ENCODE results near the gene VPS25. TPM values are rescaled to one million over a fixed set of nuclear protein-coding genes. Genes with fewer than 3 reads are reported as not detected.

Gene VPS25
- total RNA-seq, 3 donors from 2014 or later (not counting 1 experiment from before 2014, with no cell fraction given): 39.9 to 46.4 (median 41.5) TPM

DNA sequence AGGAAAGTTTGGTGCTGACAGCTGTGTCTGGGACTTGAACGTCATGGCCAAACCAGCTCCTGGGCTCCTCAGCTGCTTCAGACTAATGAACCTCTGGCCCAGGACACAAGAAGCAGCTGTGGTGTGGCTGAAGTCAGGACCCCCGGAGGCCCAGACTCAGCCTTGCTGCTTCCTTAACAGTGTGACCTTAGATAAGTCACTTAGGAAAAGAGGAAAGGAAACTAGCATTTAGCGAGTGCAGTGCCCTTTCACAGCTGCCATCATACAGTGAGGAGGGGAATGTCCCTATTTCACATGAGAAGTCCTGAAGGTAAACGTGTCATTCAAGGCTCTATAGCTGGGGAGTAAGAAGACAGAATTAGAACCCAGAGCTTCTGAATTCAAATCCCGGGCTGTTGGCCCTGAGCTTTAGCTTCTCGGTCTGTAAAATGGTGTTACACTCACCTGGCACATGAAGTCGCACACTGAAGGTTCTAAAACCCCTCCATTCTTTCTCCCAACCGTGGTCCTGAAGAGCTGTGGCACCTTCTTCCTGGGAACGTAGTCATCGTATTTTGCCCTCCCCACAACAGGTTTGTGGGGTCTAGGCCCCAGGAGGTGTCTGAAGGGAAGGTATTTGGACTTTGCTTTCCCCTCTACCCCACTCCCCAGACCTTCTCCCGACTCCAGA is 13.1 kb upstream of the VPS25 start:
- ATAC-seq (no peak), DNase-seq (no peak)
- TF ChIP-seq, protein P1, sequence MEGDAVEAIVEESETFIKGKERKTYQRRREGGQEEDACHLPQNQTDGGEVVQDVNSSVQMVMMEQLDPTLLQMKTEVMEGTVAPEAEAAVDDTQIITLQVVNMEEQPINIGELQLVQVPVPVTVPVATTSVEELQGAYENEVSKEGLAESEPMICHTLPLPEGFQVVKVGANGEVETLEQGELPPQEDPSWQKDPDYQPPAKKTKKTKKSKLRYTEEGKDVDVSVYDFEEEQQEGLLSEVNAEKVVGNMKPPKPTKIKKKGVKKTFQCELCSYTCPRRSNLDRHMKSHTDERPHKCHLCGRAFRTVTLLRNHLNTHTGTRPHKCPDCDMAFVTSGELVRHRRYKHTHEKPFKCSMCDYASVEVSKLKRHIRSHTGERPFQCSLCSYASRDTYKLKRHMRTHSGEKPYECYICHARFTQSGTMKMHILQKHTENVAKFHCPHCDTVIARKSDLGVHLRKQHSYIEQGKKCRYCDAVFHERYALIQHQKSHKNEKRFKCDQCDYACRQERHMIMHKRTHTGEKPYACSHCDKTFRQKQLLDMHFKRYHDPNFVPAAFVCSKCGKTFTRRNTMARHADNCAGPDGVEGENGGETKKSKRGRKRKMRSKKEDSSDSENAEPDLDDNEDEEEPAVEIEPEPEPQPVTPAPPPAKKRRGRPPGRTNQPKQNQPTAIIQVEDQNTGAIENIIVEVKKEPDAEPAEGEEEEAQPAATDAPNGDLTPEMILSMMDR (IDR thresholded peaks at IDR 0.05): no peak
- Histone ChIP-seq H3K27me3 (ENCODE audit: control insufficient read depth, insufficient read depth, low read length) (peaks cover 20% of the 10 kb centered on the region), H3K9me3 (ENCODE audit: control insufficient read depth, insufficient read depth, low read length) (no peaks in the 10 kb centered on the region), H3K4me3 (ENCODE audit: low read length) (no peak overlapping the region), H3K36me3 (ENCODE audit: control insufficient read depth, insufficient read depth, low read length) (no peaks in the 10 kb centered on the region), H3K27ac (ENCODE audit: low read length) (no peak overlapping the region), H3K4me1 (ENCODE audit: control insufficient read depth, insufficient read depth, low read length) (peaks cover 15% of the 10 kb centered on the region)
- Mint-ChIP-seq H3K4me3 (peak overlapping the region; percentile 52), H3K27me3 (ENCODE audit: low read depth in 2 of 2) (peaks cover 43 to 48% of the 10 kb centered on the region in 2 donors), H3K9me3 (no peaks in the 10 kb centered on the region), H3K4me1 (peaks cover 0 to 9% of the 10 kb centered on the region in 2 donors), H3K36me3 (no peaks in the 10 kb centered on the region), H3K27ac (no peak overlapping the region)
- intact Hi-C loops (cut with micrococcal nuclease): loop anchor here (5.0 kb wide), 1 partner anchor 183 kb away; the partner anchor contains the start of gene PSMC3IP
- whole genome bisulfite sequencing (ENCODE audit: insufficient coverage): 65% methylated on average over 9 of the region's 11 CpGs

DNA sequence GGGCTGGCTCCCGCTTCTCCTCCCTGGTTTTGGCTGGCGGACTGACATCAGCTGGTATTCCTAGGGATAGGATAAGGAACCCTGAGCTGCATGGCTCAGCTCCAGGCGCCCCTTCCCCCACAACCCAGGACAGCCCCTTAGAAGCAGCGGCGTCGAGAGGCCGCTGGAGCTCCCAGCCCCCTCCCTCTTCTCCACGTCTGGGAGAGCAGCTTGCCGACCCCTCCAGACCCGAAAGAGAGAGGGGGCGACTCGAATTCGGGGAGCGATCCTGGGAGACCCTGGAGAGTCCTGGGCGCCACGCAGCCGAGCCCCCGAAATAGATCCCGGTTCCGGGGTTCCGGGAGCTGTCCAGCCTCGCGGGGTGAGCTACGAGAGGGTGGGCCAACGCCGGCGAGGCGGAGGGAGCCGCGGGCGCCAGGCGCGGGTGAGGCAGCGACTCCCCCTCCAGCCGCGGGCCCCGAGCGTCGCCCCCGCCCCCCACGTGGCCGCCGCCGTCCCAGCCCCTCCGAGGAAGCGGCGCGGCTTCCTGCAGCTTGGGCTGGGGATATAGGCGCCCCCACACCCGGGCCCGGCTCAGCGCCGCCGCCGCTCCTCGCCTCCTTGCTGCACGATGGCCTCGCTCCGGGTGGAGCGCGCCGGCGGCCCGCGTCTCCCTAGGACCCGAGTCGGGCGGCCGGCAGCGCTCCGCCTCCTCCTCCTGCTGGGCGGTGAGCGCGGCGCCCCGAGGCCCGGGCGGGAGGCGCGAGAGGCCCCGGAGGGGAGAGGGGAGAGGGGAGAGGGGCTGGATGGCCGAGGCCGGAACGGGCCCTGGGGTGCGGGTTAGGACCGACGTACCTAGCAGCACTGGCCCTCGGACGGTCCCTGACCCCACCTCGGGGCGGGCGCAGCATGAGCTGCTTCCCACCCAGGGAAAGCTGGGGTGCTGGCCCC is 12.3 kb upstream of the VPS25 start, which contains the start of gene RAMP2:
Gene RAMP2, plus strand, starts transcription at position 576 of the 930 bp plus-strand sequence. Its CDS starts 35 bp downstream, at position 611.
- no peak within 1 kb of the TSS for H3K27ac Mint-ChIP-seq
- peaks cover 20% of the 10 kb centered on the region for H3K27me3 ChIP-seq (ENCODE audit: control insufficient read depth, insufficient read depth, low read length)
- intact Hi-C loops (cut with micrococcal nuclease): loop anchor here (5.0 kb wide), 1 partner anchor 184 kb away; the partner anchor contains the start of gene PSMC3IP

DNA sequence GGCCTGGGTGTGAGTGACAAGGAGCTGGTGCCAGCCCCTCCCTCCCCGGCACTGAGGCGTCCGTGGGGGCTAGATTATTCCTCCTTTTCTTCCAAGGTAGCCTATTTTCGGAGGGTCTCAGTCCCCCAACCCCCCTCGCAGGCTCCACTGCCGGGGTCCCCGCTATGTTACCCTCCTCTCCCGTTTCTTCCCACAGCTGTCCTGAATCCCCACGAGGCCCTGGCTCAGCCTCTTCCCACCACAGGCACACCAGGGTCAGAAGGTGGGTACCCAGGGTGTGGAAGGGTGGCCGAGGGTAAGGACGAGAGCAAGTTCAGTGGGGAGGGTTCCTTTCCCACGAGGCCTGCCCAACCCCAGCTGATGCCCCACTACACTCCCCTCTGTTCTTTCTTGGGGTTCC is 11.6 kb upstream of the VPS25 start:
- no peaks in the 10 kb centered on the region for H3K36me3 Mint-ChIP-seq
- Histone ChIP-seq H3K36me3 (ENCODE audit: control insufficient read depth, insufficient read depth, low read length) (no peaks in the 10 kb centered on the region), H3K9me3 (ENCODE audit: control insufficient read depth, insufficient read depth, low read length) (no peaks in the 10 kb centered on the region), H3K4me3 (ENCODE audit: low read length) (no peak overlapping the region), H3K27ac (ENCODE audit: low read length) (no peak overlapping the region), H3K4me1 (ENCODE audit: control insufficient read depth, insufficient read depth, low read length) (peaks cover 15% of the 10 kb centered on the region), H3K27me3 (ENCODE audit: control insufficient read depth, insufficient read depth, low read length) (peaks cover 20% of the 10 kb centered on the region)
- H3K4me1 Mint-ChIP-seq: peaks cover 0 to 9% of the 10 kb centered on the region in 2 donors
- 73% methylated on average over 9 of the region's 12 CpGs for WGBS (ENCODE audit: insufficient coverage)
- no peak overlapping the region for H3K27ac Mint-ChIP-seq
- DNase-seq: no peak
- peak overlapping the region; percentile 42 for H3K4me3 Mint-ChIP-seq
- intact Hi-C loops (cut with micrococcal nuclease): loop anchor here (5.0 kb wide), 1 partner anchor 184 kb away; the partner anchor contains the start of gene PSMC3IP
- ATAC-seq: no peak
- no peaks in the 10 kb centered on the region for H3K9me3 Mint-ChIP-seq
- peaks cover 47 to 48% of the 10 kb centered on the region in 2 donors for H3K27me3 Mint-ChIP-seq (ENCODE audit: low read depth in 2 of 2)
- TF ChIP-seq, protein P1 (IDR thresholded peaks at IDR 0.05): no peak

More for the DNA sequence above, 12.3 kb upstream of the VPS25 start, which contains the start of gene RAMP2:
- Mint-ChIP-seq H3K4me1 (peaks cover 0 to 9% of the 10 kb centered on the region in 2 donors), H3K36me3 (no peaks in the 10 kb centered on the region), H3K27me3 (ENCODE audit: low read depth in 2 of 2) (peaks cover 47 to 51% of the 10 kb centered on the region in 2 donors), H3K4me3 (peak within 1 kb of the TSS; percentile 52), H3K9me3 (no peaks in the 10 kb centered on the region)
- no peak within 1 kb of the TSS for H3K4me3 ChIP-seq (ENCODE audit: low read length)
- H3K27ac ChIP-seq (ENCODE audit: low read length): no peak within 1 kb of the TSS
- ATAC-seq: peak; percentile 28 to 61 (median 49)
- WGBS (ENCODE audit: insufficient coverage): 7% methylated on average over 88 of the region's 92 CpGs
- H3K4me1 ChIP-seq (ENCODE audit: control insufficient read depth, insufficient read depth, low read length): peaks cover 15% of the 10 kb centered on the region
- H3K9me3 ChIP-seq (ENCODE audit: control insufficient read depth, insufficient read depth, low read length): no peaks in the 10 kb centered on the region
- TF ChIP-seq, protein P1 (IDR thresholded peaks at IDR 0.05): no peak
- H3K36me3 ChIP-seq (ENCODE audit: control insufficient read depth, insufficient read depth, low read length): no peaks in the 10 kb centered on the region
- DNase-seq: peak in 1 of 2 donors; percentile 40

Measured in natural killer cell (primary cell).